GM12878 (cell line): ENCODE results near the gene MST1. TPM values are rescaled to one million over a fixed set of nuclear protein-coding genes. Genes with fewer than 3 reads are reported as not detected.

Source experiments
- ATAC-seq: fragments of 200-7000 bp; cut with Tn5 transposase; 3 replicates; pipeline ENCODE4 v1.9.1; 2020; ENCODE audit warnings: mild to moderate bottlenecking, moderate library complexity
- BruUV-seq: library from RNA; stranded (reverse); fragments of 400-500 nt; replicated peaks from 2 replicates; lab custom pipeline; 2021; lab: Mats Ljungman, UMichigan
- CTCF ChIA-PET: fragments of 300-600 bp; sonication (Branson Sonifier 250); formaldehyde crosslinking; extraction: SDS; loops from one replicate; lab custom pipeline; 2021; ENCODE audit warnings: inconsistent platforms; lab: Yijun Ruan, JAX
- POLR2A ChIA-PET: fragments of 350-600 bp; formaldehyde crosslinking; extraction: SDS; loops from one replicate; lab custom pipeline; 2021; ENCODE audit warnings: inconsistent platforms; lab: Charles Lee
- RAD21 ChIA-PET: fragments of 300-600 bp; sonication (Branson Sonifier 250); formaldehyde crosslinking; loops from one replicate; lab custom pipeline; 2023; ENCODE audit warnings: antibody characterized with exemption; ENCODE audit not compliant: unreplicated experiment; lab: Charles Lee
- SMC1A ChIA-PET: fragments of 300-600 bp; sonication (Branson Sonifier 250); formaldehyde crosslinking; loops from one replicate; lab custom pipeline; 2023; ENCODE audit not compliant: unreplicated experiment, uncharacterized antibody; lab: Charles Lee
- DNase-seq: peaks from one replicate; pipeline ENCODE4 v3.0.0-alpha.2; 2011; ENCODE audit warnings: low read depth, low spot score
- FAIRE-seq: peaks from 3 replicates; lab custom pipeline; 2011; peaks lifted over from hg19 to GRCh38; lab: Jason Lieb, UNC
- H2AFZ ChIP-seq: 2 replicates; pipeline ENCODE4 v1.6.0; 2011; ENCODE audit warnings: low read depth, low read length, control low read depth; ENCODE audit not compliant: control insufficient read depth
- H3K27ac ChIP-seq: 2 replicates; pipeline ENCODE4 v1.5.1; 2011; ENCODE audit warnings: control low read depth; ENCODE audit not compliant: control insufficient read depth, insufficient read depth
- H3K27me3 ChIP-seq, 2 experiments: replicated peaks in 1 of 2; 2 replicates each; pipeline versions ENCODE4 v1.6.0 to v1.6.1; 2011; ENCODE audit warnings: low read length in 1 of 2; ENCODE audit not compliant: control insufficient read depth in 2 of 2, insufficient read depth in 2 of 2
- H3K36me3 ChIP-seq, 2 experiments: 2 replicates each; pipeline ENCODE4 v1.5.1; 2011; ENCODE audit warnings: low read length in 1 of 2; ENCODE audit not compliant: control insufficient read depth in 2 of 2, insufficient read depth in 2 of 2
- H3K4me1 ChIP-seq: 2 replicates; pipeline ENCODE4 v1.6.1; 2011; ENCODE audit warnings: mild to moderate bottlenecking, low read length, moderate library complexity, mixed read lengths; ENCODE audit not compliant: control insufficient read depth, insufficient read depth
- H3K4me2 ChIP-seq: 2 replicates; pipeline ENCODE4 v1.6.0; 2011; ENCODE audit warnings: control low read depth; ENCODE audit not compliant: control insufficient read depth, insufficient read depth
- H3K4me3 ChIP-seq: fragments of 200-600 bp; sonication (generic); 2 replicates; pipeline ENCODE4 v1.5.1; 2016
- H3K79me2 ChIP-seq: 2 replicates; pipeline ENCODE4 v1.6.0; 2011; ENCODE audit warnings: low read length; ENCODE audit not compliant: control insufficient read depth, insufficient read depth
- H3K9ac ChIP-seq: 2 replicates; pipeline ENCODE4 v1.8.0; 2011; ENCODE audit warnings: low read length, control low read depth, mixed read lengths; ENCODE audit not compliant: control insufficient read depth, insufficient read depth
- H3K9me3 ChIP-seq: replicated peaks from 3 replicates; pipeline ENCODE4 v1.5.1; 2011; ENCODE audit warnings: mild to moderate bottlenecking, low read length; ENCODE audit not compliant: control insufficient read depth, insufficient read depth
- H4K20me1 ChIP-seq: 2 replicates; pipeline ENCODE4 v1.6.0; 2011; ENCODE audit not compliant: control insufficient read depth, insufficient read depth
- CBX3 ChIP-seq: fragments of 200-600 bp; sonication (generic); IDR thresholded peaks from 2 replicates; pipeline ENCODE4 v1.6.1; 2016; ENCODE audit warnings: low read depth, borderline replicate concordance
- NFYA ChIP-seq: IDR thresholded peaks from 2 replicates; pipeline ENCODE4 v1.6.1; 2011; ENCODE audit warnings: low read depth, mild to moderate bottlenecking, low read length, improper control_type of control experiment, borderline replicate concordance
- NR2F1 ChIP-seq: fragments of 450-650 bp; conservative IDR thresholded peaks from 2 replicates; pipeline ENCODE4 v1.6.1; 2017; ENCODE audit warnings: mild to moderate bottlenecking
- NRF1 ChIP-seq: conservative IDR thresholded peaks from 2 replicates; pipeline ENCODE4 v1.6.1; 2011; ENCODE audit warnings: mild to moderate bottlenecking, low read depth, low read length, improper control_type of control experiment
- PAX8 ChIP-seq: fragments of 450-650 bp; IDR thresholded peaks from 2 replicates; pipeline ENCODE4 v1.6.1; 2017; ENCODE audit warnings: mild to moderate bottlenecking, moderate library complexity
- RUNX3 ChIP-seq: IDR thresholded peaks from 2 replicates; pipeline ENCODE4 v1.6.1; 2012; ENCODE audit warnings: low read length, inconsistent platforms
- SMARCA5 ChIP-seq: fragments of 450-650 bp; IDR thresholded peaks from 2 replicates; pipeline ENCODE4 v1.6.1; 2017; ENCODE audit warnings: mild to moderate bottlenecking
- STAT3 ChIP-seq: IDR thresholded peaks from 2 replicates; pipeline ENCODE4 v1.6.1; 2011; ENCODE audit warnings: low read depth, low read length, improper control_type of control experiment
- TARDBP ChIP-seq: IDR thresholded peaks from 2 replicates; pipeline ENCODE4 v1.6.1; 2016; ENCODE audit warnings: borderline replicate concordance
- ZNF622 ChIP-seq: fragments of 450-650 bp; IDR thresholded peaks from 2 replicates; pipeline ENCODE4 v1.6.1; 2017; ENCODE audit warnings: mild to moderate bottlenecking, inconsistent platforms
- WGBS: methylation state at CpG from one replicate; pipeline ENCODE4 v1.1.6; 2016; ENCODE audit warnings: low lambda C conversion rate; ENCODE audit not compliant: insufficient replicate concordance, insufficient coverage; ENCODE audit errors: missing lambda C conversion rate; 5-methylcytosine and 5-hydroxymethylcytosine counted together
- in situ Hi-C: fragments of 300-500 bp; cut with MboI; formaldehyde crosslinking; loops from 9 replicates; pipeline ENCODE4 v1.14.3; 2018; ENCODE audit warnings: mixed read lengths
- intact Hi-C: fragments of 100-400 bp; cut with micrococcal nuclease; formaldehyde crosslinking; loops from one replicate; pipeline ENCODE4 v1.14.2; 2022; ENCODE audit not compliant: unreplicated experiment
- polyA plus RNA-seq, 11 experiments: library from polyadenylated mRNA; depleted of rRNA in 4 of 11; unstranded in 6 of 11; stranded (reverse) in 5 of 11; fragments of >200 nt; fragmentation: Nextera tagmentation in 4 of 11; fragmentation: Illumina TruSeq in 1 of 11; extraction: Ambion mirVana in 4 of 11; extraction: Trizol in 1 of 11; gene quantifications; 1 replicate in 1 of 11; 2 replicates in 10 of 11; pipeline versions ENCODE4 v1.2.1 to v1.2.3, GENCODE V29; 2011 to 2016; ENCODE audit warnings: inconsistent platforms in 2 of 11, missing spikeins in 2 of 11, low read depth in 1 of 11
- total RNA-seq, 4 experiments: library from RNA; depleted of rRNA in 3 of 4; stranded (reverse); fragments of >200 nt in 3 of 4; fragmentation: Illumina TruSeq in 1 of 4; extraction: Trizol in 1 of 4; gene quantifications; 2 replicates each; pipeline versions ENCODE4 v1.2.1 to v1.2.3, GENCODE V29; 2013 to 2021
- TF ChIP-seq, protein P1 (sequence below): fragments of 450-650 bp; IDR thresholded peaks from 2 replicates; pipeline ENCODE4 v1.6.1; 2014; ENCODE audit warnings: mild to moderate bottlenecking
- TF ChIP-seq, protein P2 (sequence below): fragments of 450-650 bp; conservative IDR thresholded peaks from 2 replicates; pipeline ENCODE4 v1.6.1; 2017; ENCODE audit warnings: mild to moderate bottlenecking, moderate library complexity
- TF ChIP-seq, protein P3 (sequence below): IDR thresholded peaks from 2 replicates; pipeline ENCODE4 v1.6.1; 2012; ENCODE audit warnings: low read length, inconsistent platforms

The MST1 gene
- total and polyA plus RNA-seq, 10 of the 15 experiments (the other 5 are each of a cell fraction or from before 2014, with no cell fraction given), result 1.2 to 25.5 (median 4.1) TPM

DNA sequence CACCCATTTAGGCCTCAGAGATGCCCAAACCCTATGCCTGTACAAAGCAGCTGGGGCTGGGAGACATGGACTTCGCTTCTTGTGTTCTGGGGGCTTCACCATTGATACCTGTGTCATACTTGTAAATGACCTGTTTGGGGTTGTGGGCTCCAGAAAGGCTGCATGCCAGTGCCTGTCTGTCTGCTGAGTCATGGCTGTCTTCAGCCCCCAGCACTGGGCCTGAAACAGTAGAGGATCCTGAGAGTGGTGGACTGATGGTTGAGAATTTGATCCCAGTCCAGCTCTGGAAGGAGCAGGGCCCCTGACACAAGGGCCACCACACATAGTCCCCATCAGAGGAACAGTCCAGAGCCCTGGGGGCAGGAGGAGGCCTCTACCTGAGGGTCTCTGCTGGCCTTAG, 39.7 kb downstream of the MST1 start (continued):
- TF ChIP-seq, protein P1, sequence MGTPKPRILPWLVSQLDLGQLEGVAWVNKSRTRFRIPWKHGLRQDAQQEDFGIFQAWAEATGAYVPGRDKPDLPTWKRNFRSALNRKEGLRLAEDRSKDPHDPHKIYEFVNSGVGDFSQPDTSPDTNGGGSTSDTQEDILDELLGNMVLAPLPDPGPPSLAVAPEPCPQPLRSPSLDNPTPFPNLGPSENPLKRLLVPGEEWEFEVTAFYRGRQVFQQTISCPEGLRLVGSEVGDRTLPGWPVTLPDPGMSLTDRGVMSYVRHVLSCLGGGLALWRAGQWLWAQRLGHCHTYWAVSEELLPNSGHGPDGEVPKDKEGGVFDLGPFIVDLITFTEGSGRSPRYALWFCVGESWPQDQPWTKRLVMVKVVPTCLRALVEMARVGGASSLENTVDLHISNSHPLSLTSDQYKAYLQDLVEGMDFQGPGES, result no peak

DNA sequence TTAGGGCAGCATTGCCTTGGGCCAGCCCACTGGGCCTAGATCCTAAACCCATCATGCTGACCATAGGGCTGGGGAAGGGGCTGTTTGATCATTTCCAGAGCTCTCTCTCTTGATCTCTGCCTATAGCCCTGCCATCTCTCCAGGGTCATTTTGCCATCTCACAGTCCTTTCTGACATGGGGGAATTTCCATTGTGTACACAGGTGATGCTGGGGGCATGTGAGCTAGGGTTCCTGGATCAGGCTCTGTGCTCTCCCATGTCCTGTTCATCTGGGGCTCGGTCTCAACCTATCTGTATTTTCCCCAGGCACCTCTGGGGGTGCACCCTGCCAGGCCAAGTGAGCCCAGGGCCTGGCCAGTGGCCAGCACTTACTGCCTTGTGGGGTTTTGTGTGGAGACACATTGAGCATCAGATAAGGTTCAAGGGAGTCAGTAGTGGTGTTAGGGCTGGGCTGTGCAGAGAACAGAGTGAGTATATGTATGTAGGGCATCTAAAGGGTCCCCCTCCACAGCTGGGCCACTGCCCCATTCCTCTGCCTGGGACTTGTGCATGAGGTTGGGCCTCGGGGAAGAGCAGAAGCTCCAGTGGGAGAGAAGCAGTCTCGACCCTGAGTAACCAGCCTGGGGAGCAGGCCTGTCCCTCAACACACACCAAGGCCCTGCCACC, 40.8 kb downstream of the MST1 start:
- no peak for ATAC-seq
- H3K27ac ChIP-seq, result no peak overlapping the region
- ChIA-PET RAD21 (interaction anchor here (1.9 kb wide), 1 partner anchor 109 kb away, joined by 4 read pairs; no protein-coding TSS in a partner anchor), SMC1A (no interaction called here), POLR2A (no interaction called here), CTCF (no interaction called here)
- no peak overlapping the region for H3K4me3 ChIP-seq
- no peaks in the 10 kb centered on the region for H3K27me3 ChIP-seq
- no peak for DNase-seq
- H3K36me3 ChIP-seq, result no peaks in the 10 kb centered on the region
- no TSS peak for BruUV-seq
- no peaks in the 10 kb centered on the region for H4K20me1 ChIP-seq
- WGBS, result 4% methylated on average over 3 of the region's 3 CpGs
- H3K4me1 ChIP-seq, result peaks cover 15% of the 10 kb centered on the region
- no peak overlapping the region for H3K9ac ChIP-seq
- H3K4me2 ChIP-seq, result no peak overlapping the region
- no peaks in the 10 kb centered on the region for H3K9me3 ChIP-seq
- TF ChIP-seq ZNF622 (no peak), SMARCA5 (no peak)
- no peak overlapping the region for H2AFZ ChIP-seq
- no peaks in the 10 kb centered on the region for H3K79me2 ChIP-seq
- no peak for FAIRE-seq
- in situ Hi-C loops (no loop called here), intact Hi-C loops (no loop called here)

DNA sequence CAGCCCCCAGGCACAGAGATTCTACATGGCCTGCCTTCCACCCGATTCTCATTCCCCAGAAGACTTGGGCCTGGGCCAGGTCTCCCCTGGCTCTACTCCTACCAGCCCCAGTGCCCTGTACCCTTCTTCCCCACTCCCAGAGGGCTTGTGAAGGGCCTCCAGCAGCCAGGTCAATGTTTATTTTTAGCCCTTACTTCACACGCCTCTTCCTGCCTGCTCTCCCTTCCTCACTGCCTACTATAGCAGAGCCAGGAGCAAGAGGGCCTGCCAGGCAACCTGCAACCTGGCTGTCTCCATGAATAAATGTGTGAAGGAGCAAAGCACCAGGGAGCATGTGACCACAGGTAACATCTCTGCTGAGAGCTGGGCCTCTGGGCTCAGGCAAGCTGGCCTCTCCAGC, 41.5 kb downstream of the MST1 start:
- Histone ChIP-seq H3K4me3 (no peak overlapping the region), H3K79me2 (no peaks in the 10 kb centered on the region), H3K9me3 (no peaks in the 10 kb centered on the region), H3K4me1 (peaks cover 15% of the 10 kb centered on the region), H3K27me3 (no peaks in the 10 kb centered on the region), H2AFZ (no peak overlapping the region), H3K9ac (no peak overlapping the region), H3K27ac (no peak overlapping the region), H4K20me1 (no peaks in the 10 kb centered on the region), H3K36me3 (no peaks in the 10 kb centered on the region), H3K4me2 (no peak overlapping the region)
- TF ChIP-seq, protein P2, sequence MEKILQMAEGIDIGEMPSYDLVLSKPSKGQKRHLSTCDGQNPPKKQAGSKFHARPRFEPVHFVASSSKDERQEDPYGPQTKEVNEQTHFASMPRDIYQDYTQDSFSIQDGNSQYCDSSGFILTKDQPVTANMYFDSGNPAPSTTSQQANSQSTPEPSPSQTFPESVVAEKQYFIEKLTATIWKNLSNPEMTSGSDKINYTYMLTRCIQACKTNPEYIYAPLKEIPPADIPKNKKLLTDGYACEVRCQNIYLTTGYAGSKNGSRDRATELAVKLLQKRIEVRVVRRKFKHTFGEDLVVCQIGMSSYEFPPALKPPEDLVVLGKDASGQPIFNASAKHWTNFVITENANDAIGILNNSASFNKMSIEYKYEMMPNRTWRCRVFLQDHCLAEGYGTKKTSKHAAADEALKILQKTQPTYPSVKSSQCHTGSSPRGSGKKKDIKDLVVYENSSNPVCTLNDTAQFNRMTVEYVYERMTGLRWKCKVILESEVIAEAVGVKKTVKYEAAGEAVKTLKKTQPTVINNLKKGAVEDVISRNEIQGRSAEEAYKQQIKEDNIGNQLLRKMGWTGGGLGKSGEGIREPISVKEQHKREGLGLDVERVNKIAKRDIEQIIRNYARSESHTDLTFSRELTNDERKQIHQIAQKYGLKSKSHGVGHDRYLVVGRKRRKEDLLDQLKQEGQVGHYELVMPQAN, result no peak
- TF ChIP-seq, protein P3, sequence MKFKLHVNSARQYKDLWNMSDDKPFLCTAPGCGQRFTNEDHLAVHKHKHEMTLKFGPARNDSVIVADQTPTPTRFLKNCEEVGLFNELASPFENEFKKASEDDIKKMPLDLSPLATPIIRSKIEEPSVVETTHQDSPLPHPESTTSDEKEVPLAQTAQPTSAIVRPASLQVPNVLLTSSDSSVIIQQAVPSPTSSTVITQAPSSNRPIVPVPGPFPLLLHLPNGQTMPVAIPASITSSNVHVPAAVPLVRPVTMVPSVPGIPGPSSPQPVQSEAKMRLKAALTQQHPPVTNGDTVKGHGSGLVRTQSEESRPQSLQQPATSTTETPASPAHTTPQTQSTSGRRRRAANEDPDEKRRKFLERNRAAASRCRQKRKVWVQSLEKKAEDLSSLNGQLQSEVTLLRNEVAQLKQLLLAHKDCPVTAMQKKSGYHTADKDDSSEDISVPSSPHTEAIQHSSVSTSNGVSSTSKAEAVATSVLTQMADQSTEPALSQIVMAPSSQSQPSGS, result no peak
- TF ChIP-seq PAX8 (no peak), NR2F1 (no peak), NRF1 (no peak), RUNX3 (no peak), CBX3 (no peak), NFYA (no peak), STAT3 (no peak), TARDBP (no peak)
- no TSS peak for BruUV-seq
- DNase-seq, result no peak
- WGBS, result 40% methylated on average over 2 of the region's 2 CpGs
- intact Hi-C loops (no loop called here), in situ Hi-C loops (no loop called here)
- CTCF ChIA-PET, result no interaction called here
- POLR2A ChIA-PET, result no interaction called here
- RAD21 ChIA-PET, result interaction anchor here (1.9 kb wide), 1 partner anchor 108 kb away, joined by 4 read pairs; no protein-coding TSS in a partner anchor
- SMC1A ChIA-PET, result no interaction called here
- FAIRE-seq, result no peak
- no peak for ATAC-seq
